HG03139 (cell line): ENCODE results near the gene CUBN.
"Not testable (repeated sequence)": the region's sequence is repeated elsewhere in the genome, so short reads cannot be mapped to it uniquely, and the experiment has no call there.

Experiments
- ATAC-seq: cut with Tn5 transposase; IDR thresholded peaks from one replicate; pipeline ENCODE4 v1.9.1; 2021; ENCODE audit not compliant: unreplicated experiment

The CUBN gene

DNA sequence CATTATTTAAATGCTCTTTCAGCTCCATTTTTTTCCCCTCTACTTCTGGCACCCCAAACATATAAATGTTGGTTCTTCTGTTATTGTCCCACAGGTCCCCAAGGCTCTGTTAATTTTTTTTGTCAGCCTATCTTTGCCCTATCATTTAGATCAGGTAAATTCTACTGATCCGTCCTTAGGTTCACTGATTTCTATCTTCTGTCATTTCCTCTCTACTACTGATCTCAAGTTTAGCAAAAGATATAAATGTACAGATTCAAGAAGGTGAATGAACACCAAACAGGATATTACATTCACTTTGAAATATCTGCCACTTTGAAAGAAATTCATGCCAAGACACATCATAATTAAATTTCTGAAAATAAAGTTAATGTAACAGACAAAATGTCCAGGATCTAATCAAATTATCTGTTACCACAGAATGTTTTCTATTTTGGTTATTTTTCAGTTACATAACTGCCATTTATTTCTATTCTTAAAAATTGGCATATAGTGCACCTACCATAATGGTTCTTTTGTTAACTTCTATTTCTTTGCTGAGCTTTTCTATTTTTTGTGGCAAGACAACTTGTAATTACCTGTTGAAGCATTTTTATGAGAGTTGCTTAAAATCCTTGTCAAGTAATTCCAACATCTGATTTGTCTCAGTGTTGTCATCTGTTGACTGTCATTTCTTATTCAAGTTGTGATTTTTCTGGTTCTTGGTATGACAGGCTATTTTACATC is 12.1 kb upstream of the CUBN start:
- no peak for ATAC-seq

DNA sequence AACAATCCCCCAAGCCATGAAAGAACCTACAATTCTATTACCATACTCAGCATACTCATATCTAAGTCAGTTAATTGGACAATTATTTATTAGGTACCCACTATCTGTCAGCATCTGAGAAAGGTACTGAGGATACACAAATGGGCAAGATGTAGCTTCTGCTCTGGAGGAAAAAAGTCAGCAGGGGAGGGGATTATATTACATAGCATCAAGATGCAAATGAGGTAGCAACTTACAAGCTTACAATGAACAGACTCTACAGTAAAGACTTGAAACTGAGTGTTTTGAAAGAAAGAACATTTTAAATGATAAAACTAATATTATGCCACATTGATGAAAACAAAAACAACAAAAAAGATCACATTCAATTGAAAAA is 10.8 kb upstream of the CUBN start:
- no peak for ATAC-seq

DNA sequence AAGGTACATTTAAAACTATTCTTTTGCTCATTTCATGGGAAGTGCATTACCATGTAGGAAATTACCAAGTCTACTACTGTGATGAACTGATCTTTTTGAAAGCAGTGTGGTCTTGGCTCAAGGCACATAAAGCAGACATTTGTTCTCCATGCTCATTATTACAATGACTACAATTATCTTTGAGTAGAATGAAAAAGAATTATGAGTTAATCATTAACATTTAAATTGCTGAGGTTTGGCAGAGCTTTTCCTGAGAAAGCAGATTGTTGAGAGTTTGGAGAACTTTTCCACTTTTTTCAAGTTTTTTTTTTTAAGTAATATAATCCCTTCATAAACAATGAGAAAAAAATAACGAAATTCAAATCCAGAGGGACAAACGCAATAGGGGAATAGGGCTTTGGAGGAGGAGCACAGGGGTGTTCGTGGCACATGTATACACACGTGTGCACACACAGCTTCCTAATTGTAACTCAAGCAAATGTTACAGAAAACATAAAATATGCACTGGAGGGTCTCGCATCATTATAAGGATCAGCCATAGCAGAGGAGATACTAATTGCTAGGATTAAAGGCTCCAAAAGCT is 8.9 kb upstream of the CUBN start:
- ATAC-seq: no peak

GRCh38 chr10:17134737-17135260 is 5.2 kb upstream of the CUBN start:
- no peak for ATAC-seq

DNA sequence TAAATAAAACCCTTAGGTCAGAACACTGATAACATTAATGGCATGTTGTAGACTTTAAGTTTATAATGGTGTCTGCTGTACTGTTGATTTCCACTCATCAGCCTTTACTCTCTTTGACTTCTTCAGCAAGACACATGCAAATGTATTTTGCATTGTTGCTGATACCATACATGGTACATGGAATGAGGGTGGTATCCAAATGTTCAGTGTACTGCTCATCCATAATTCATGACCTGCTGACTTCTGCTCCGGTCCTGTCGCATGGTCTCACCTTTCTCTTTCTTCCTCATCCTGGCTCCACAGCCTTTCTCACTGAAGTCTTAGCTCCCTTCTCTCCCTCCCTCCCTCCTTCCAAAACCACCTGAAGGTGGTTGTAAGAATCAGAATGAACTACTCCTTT is 4.7 kb upstream of the CUBN start:
- ATAC-seq: no peak

GRCh38 chr10:17128261-17128660 is 1.4 kb downstream of the CUBN start:
- no peak for ATAC-seq

DNA sequence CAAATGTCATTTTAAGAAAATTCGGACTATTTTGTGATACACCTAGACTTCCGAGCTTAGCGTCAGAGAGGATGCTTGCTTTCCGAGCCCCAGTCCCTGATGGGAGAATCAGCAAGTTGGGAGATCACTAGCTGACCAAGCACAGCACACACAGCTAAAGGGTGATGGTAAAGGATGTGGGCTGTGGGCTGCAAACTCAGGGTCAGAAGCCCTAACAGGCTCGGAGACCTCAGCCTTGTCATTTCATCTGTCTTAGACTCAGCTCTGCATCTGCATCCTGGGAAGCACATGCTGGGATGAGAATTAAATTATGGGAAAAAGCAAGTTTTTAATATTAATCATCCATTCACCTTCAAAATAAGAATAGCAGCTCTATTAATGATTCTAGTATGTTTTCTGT is 3.3 kb downstream of the CUBN start:
- no peak for ATAC-seq

- no peak for ATAC-seq
These were observed 4.3 kb downstream of the CUBN start for GRCh38 chr10:17125206-17125893.

DNA sequence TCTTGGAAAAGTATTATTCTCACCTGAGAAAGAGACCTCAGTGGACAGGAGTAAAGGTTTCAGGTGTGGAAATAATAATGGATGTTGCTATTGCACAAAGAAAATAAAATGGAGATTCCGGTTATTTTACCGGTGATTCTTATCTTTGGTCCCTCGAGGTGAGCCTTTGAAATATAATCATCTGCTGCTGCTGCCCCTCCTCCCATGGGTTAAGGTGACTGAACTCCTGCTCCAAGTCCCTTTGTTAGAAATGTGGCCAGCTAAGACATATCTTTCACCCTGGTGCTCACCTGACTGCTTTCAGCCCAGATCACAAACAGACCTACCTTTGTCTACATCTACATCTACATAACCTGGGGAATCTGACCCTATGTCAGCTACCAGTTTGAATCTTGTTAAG is 5.7 kb downstream of the CUBN start:
- no peak for ATAC-seq

- ATAC-seq: no peak
These were observed 6.6 kb downstream of the CUBN start for GRCh38 chr10:17122726-17123661.

DNA sequence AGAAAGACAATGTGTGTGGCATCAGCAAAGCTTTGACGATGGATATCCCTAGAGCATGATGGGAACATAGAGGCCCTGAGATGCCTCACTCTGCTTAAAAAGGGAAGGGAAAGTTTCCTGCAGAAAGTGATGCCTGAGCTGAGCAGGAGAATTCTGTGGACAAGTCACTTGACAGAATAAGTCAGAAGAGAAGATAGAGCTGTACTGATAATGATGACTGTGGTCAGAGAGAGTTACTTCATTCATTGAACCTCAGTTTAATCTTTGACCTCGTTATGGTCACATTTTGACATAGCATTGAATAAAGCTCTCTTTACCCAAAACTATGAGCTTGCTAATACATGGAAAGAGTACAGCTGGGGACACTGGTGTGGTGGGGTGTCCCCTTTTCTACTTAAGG is 7.6 kb downstream of the CUBN start:
- no peak for ATAC-seq

DNA sequence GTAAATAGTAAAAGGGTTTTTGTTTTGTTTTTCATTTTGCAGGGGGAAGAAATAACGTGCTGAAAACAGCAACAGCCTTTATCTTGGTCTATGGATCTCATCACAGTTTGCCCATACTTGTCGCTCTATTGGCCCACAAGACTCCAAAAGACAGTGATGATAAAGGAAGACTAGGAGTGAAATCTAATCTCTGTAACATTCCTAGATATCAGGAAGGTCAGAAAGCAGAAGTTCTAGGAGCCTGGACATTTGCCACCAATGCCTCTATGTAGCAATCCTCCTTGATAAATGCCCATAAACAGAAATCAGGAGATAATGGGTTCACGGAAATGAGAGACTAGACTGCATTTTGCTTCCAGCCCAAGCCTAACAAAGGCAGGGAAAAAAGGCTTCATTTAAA is 8.9 kb downstream of the CUBN start:
- no peak for ATAC-seq

DNA sequence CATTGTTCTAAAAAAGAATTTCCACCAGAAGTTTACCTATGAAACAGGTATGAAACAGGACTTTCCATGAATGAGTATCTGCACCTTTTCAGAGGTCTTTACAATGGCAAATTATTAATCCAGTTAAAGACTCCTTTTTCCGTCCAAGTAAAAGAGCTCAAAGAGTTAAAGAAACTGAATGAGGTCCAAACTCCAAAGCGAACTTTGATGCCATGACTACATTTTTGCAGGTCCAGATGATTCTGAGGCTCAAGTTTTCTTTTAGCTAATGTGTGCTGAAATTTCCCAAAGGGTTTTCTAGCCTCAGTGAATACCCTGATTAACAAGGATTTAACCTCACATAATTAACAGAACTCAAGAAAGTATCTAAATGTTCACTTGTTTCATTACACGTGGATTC is 9.8 kb downstream of the CUBN start:
- ATAC-seq: no peak

GRCh38 chr10:17116193-17116592 is 13.4 kb downstream of the CUBN start:
- no peak for ATAC-seq

DNA sequence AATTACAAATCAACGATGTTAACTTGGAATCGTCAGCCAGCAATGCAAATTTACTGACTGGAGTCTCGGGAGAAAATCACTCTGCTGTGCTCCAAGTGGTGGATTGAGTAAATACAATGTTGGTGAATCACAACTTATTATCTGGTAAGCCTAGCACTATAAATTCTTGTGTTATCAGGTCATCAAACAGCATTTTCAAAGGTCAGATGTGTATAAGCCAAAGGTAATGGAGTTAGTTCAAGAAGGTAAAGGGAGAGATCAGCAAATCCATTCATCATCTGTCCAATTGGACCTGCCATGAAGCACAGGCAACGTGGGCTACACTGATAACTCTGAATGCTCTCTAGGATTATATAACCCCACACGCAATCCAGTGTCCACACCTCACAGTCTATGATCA is 13.9 kb downstream of the CUBN start:
- no peak for ATAC-seq

- ATAC-seq: not testable (repeated sequence)
These were observed 14.7 kb downstream of the CUBN start for GRCh38 chr10:17114878-17115444.

- ATAC-seq: no peak
These were observed 15.6 kb downstream of the CUBN start for GRCh38 chr10:17113889-17114540.

- no peak for ATAC-seq
These were observed 16.3 kb downstream of the CUBN start for GRCh38 chr10:17113346-17113745.

GRCh38 chr10:17112566-17112965 is 17.0 kb downstream of the CUBN start:
- ATAC-seq: no peak

DNA sequence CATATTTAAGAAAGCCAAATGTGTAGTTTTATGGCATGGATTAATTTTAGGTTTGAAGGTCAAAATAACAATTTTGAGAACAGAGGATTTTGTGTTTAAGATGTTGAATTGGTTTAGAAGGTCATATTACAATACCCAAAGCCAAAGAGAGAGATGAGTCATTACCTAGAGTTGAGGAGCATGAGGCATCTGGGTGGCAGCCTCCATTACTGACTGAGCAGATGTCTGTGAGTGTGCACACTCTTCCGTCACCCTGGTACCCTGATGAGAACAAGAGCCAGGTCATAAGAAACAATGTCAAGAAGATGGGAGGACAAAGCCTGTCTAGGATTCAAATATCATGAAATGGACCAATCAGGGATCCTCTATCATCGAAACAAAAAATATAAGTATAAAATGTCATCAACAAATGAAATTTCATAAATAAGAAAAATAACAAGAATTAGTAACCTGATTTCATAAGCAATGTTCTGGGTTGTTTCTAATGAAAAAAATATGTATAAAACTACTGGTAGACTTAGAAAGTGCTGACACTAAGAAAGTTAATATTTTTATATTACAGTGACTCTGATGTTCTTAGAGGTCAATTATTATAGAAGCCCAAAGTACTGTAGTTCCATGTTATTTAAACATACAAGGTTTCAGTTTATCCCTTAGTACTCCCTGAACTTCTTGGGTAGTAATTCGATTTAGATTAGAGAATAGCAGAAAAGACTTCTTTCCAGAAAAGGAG is 20.0 kb downstream of the CUBN start:
- ATAC-seq: no peak
